Measurements from ENCODE around the gene ALOX15B. TPM values are rescaled to one million over a fixed set of nuclear protein-coding genes. Genes with fewer than 3 reads are reported as not detected.

The ALOX15B gene
- polyA plus RNA-seq, 1 donor from 2014 or later = not detected

DNA sequence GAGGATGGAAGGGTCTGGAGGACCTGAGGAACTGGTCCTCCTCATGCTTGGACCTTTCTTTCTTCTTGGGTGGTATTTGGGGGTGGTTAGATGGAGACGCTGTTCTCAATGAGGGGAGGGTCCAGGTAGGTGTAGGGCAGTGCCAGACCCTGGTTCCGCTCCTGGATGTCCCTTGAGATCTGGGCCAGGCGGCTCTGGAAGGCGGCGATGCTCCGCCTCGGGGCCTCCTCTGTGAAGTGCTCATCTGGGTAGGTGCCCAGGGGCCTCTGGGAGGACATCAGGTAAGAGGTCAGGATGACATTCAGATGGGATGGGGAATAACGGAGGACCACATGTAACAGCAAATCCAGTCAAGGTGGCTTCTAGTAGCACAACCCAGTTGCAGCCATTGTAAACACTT is 57.7 kb downstream of the ALOX15B start:
- H4K20me1 ChIP-seq (ENCODE audit: insufficient read depth) = no peaks in the 10 kb centered on the region
- H3K4me2 ChIP-seq (ENCODE audit: low read length) = no peak overlapping the region
- no peaks in the 10 kb centered on the region for H3K79me2 ChIP-seq (replicated peaks; ENCODE audit: insufficient read depth, low read length)
- H3K27ac ChIP-seq (ENCODE audit: low read length) = no peak overlapping the region
- no peaks in the 10 kb centered on the region for H3K9me2 ChIP-seq (ENCODE audit: insufficient read depth, low read length)
- TF ChIP-seq RAD21 (conservative IDR thresholded peaks at IDR 0.05) (no peak), POLR2AphosphoS5 (IDR thresholded peaks at IDR 0.05) (no peak), EP300 (conservative IDR thresholded peaks at IDR 0.05; ENCODE audit: poor library complexity, severe bottlenecking) (no peak), EZH2 (IDR thresholded peaks at IDR 0.05; ENCODE audit: borderline replicate concordance, insufficient read depth, low read length, poor library complexity, severe bottlenecking) (no peak), SMC3 (conservative IDR thresholded peaks at IDR 0.05; ENCODE audit: poor library complexity) (no peak), TAF1 (IDR thresholded peaks at IDR 0.05; ENCODE audit: low read depth) (no peak), MXI1 (conservative IDR thresholded peaks at IDR 0.05; ENCODE audit: poor library complexity, severe bottlenecking) (no peak)
- TF ChIP-seq, protein P1, sequence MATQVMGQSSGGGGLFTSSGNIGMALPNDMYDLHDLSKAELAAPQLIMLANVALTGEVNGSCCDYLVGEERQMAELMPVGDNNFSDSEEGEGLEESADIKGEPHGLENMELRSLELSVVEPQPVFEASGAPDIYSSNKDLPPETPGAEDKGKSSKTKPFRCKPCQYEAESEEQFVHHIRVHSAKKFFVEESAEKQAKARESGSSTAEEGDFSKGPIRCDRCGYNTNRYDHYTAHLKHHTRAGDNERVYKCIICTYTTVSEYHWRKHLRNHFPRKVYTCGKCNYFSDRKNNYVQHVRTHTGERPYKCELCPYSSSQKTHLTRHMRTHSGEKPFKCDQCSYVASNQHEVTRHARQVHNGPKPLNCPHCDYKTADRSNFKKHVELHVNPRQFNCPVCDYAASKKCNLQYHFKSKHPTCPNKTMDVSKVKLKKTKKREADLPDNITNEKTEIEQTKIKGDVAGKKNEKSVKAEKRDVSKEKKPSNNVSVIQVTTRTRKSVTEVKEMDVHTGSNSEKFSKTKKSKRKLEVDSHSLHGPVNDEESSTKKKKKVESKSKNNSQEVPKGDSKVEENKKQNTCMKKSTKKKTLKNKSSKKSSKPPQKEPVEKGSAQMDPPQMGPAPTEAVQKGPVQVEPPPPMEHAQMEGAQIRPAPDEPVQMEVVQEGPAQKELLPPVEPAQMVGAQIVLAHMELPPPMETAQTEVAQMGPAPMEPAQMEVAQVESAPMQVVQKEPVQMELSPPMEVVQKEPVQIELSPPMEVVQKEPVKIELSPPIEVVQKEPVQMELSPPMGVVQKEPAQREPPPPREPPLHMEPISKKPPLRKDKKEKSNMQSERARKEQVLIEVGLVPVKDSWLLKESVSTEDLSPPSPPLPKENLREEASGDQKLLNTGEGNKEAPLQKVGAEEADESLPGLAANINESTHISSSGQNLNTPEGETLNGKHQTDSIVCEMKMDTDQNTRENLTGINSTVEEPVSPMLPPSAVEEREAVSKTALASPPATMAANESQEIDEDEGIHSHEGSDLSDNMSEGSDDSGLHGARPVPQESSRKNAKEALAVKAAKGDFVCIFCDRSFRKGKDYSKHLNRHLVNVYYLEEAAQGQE (IDR thresholded peaks at IDR 0.05; ENCODE audit: borderline replicate concordance) = no peak
- TF ChIP-seq, protein P2, sequence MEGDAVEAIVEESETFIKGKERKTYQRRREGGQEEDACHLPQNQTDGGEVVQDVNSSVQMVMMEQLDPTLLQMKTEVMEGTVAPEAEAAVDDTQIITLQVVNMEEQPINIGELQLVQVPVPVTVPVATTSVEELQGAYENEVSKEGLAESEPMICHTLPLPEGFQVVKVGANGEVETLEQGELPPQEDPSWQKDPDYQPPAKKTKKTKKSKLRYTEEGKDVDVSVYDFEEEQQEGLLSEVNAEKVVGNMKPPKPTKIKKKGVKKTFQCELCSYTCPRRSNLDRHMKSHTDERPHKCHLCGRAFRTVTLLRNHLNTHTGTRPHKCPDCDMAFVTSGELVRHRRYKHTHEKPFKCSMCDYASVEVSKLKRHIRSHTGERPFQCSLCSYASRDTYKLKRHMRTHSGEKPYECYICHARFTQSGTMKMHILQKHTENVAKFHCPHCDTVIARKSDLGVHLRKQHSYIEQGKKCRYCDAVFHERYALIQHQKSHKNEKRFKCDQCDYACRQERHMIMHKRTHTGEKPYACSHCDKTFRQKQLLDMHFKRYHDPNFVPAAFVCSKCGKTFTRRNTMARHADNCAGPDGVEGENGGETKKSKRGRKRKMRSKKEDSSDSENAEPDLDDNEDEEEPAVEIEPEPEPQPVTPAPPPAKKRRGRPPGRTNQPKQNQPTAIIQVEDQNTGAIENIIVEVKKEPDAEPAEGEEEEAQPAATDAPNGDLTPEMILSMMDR (IDR thresholded peaks at IDR 0.05; ENCODE audit: poor library complexity, severe bottlenecking) = no peak
- H3K4me3 ChIP-seq (ENCODE audit: low read length) = no peak overlapping the region
- H3K36me3 ChIP-seq (ENCODE audit: insufficient read depth, low read length) = no peaks in the 10 kb centered on the region
- H3F3A ChIP-seq (ENCODE audit: insufficient read depth, low read length, poor library complexity, severe bottlenecking) = no peaks in the 10 kb centered on the region
- H2AFZ ChIP-seq (ENCODE audit: low read depth, low read length) = no peak overlapping the region
- H3K9me3 ChIP-seq (ENCODE audit: low read length) = no peaks in the 10 kb centered on the region
- no peak overlapping the region for H3K9ac ChIP-seq (ENCODE audit: low read length)
- H3K27me3 ChIP-seq (ENCODE audit: insufficient read depth, low read depth, low read length) = no peaks in the 10 kb centered on the region

Small RNA genes lying within 50 kb of the gene (small RNA-seq; reads per million reads assigned to genes)
- gene MIR4314 = 0 reads per million in 3 experiments

Other genes with a start within 250 kb of the ALOX15B start
- 2.5 and 4.4 TPM in 2 replicates for gene KDM6B, start 204.8 kb upstream of the ALOX15B start, polyA plus RNA-seq
- 4.2 and 6.7 TPM in 2 replicates for gene TMEM88, start 184.0 kb upstream of the ALOX15B start, polyA plus RNA-seq
- gene NAA38, start 181.5 kb upstream of the ALOX15B start, polyA plus RNA-seq = 99.5 and 110 TPM in 2 replicates
- gene CYB5D1, start 181.1 kb upstream of the ALOX15B start, polyA plus RNA-seq = 21.1 and 30.4 TPM in 2 replicates
- gene CHD3, start 150.3 kb upstream of the ALOX15B start, polyA plus RNA-seq = 115 and 159 TPM in 2 replicates
- gene RNF227, start 122.8 kb upstream of the ALOX15B start, polyA plus RNA-seq = 69.9 and 81.4 TPM in 2 replicates
- 5.6 and 7.6 TPM in 2 replicates for gene KCNAB3, start 109.2 kb upstream of the ALOX15B start, polyA plus RNA-seq
- 34.0 and 38.3 TPM in 2 replicates for gene TRAPPC1, start 107.1 kb upstream of the ALOX15B start, polyA plus RNA-seq
- gene CNTROB, start 106.9 kb upstream of the ALOX15B start, polyA plus RNA-seq = 48.7 and 52.0 TPM in 2 replicates
- gene GUCY2D, start 36.4 kb upstream of the ALOX15B start, polyA plus RNA-seq = 0.07 and 0.10 TPM in 2 replicates
- 0.31 and 0.34 TPM in 2 replicates for gene ALOX12B, start 48.7 kb downstream of the ALOX15B start, polyA plus RNA-seq
- gene ALOXE3, start 79.5 kb downstream of the ALOX15B start, polyA plus RNA-seq = 0.77 and 1.6 TPM in 2 replicates
- 7.3 and 15.3 TPM in 2 replicates for gene HES7, start 85.0 kb downstream of the ALOX15B start, polyA plus RNA-seq
- gene PER1, start 113.3 kb downstream of the ALOX15B start, polyA plus RNA-seq = 1.9 and 2.0 TPM in 2 replicates
- gene VAMP2, start 123.9 kb downstream of the ALOX15B start, polyA plus RNA-seq = 91.6 and 98.3 TPM in 2 replicates
- 23.3 and 31.7 TPM in 2 replicates for gene TMEM107, start 137.3 kb downstream of the ALOX15B start, polyA plus RNA-seq
- 12.1 and 13.7 TPM in 2 replicates for gene BORCS6, start 151.1 kb downstream of the ALOX15B start, polyA plus RNA-seq
- gene AURKB, start 171.5 kb downstream of the ALOX15B start, polyA plus RNA-seq = 0.84 and 4.8 TPM in 2 replicates
- 11.9 and 16.5 TPM in 2 replicates for gene CTC1, start 209.0 kb downstream of the ALOX15B start, polyA plus RNA-seq
- gene PFAS, start 210.2 kb downstream of the ALOX15B start, polyA plus RNA-seq = 11.0 and 11.7 TPM in 2 replicates
- 20.9 and 42.5 TPM in 2 replicates for gene RANGRF, start 249.6 kb downstream of the ALOX15B start, polyA plus RNA-seq

Data from neural cell (in vitro differentiated cells).